ENCODE measurements around the gene AFF1. TPM values are rescaled to one million over a fixed set of nuclear protein-coding genes. Genes with fewer than 3 reads are reported as not detected.

AFF1 gene
- total and polyA plus RNA-seq, 2 donors (not counting 1 experiment from before 2014, with no cell fraction given) = 15.5 to 21.1 TPM

GRCh38 chr4:87133183-87133582, 198.4 kb downstream of the AFF1 start:
- Histone ChIP-seq H3K4me3 (replicated peaks in 1 of 4; ENCODE audit: control extremely low read depth in 1 of 4, insufficient read depth in 1 of 4, low read depth in 3 of 4, low read length in 4 of 4) (no peak overlapping the region), H3K27me3 (ENCODE audit: control insufficient read depth, insufficient read depth, low read length) (no peaks in the 10 kb centered on the region), H3K4me2 (ENCODE audit: extremely low read depth, insufficient read depth, low read length) (no peak overlapping the region)

DNA sequence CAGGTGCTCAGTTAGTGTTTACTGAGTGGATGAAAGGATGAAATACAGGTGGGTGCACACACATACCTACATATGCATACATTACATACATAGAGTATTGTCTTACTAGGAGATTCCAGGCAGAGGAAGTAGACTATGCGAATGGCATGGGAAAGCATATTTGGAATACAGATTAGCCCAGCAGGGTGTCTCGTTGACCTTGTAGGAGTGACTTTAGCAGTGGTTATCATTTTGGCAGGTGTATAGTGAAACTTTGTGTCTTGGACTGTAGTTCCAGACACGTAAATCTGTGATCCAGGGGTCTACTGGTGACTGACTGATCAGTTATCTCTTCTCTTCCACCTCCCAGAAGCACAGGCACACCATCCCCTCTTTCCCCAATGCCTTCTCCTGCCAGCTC, 199.3 kb downstream of the AFF1 start:
- no peak overlapping the region for H3K9ac ChIP-seq (ENCODE audit: insufficient read depth, low read length)
- no peaks in the 10 kb centered on the region for H3K79me2 ChIP-seq (ENCODE audit: control insufficient read depth, insufficient read depth, low read length)
- peaks cover 4% of the 10 kb centered on the region for H3K36me3 ChIP-seq (ENCODE audit: control insufficient read depth, insufficient read depth, low read length)
- H4K20me1 ChIP-seq (ENCODE audit: control insufficient read depth, extremely low read depth, insufficient read depth, low read length) = no peaks in the 10 kb centered on the region
- H3K27ac ChIP-seq (ENCODE audit: insufficient read depth, low read length) = no peak overlapping the region
- H3K4me3 ChIP-seq (replicated peaks in 1 of 4; ENCODE audit: control extremely low read depth in 1 of 4, insufficient read depth in 1 of 4, low read depth in 3 of 4, low read length in 4 of 4) = no peak overlapping the region
- no peak overlapping the region for H3K4me2 ChIP-seq (ENCODE audit: extremely low read depth, insufficient read depth, low read length)
- no peaks in the 10 kb centered on the region for H3K9me3 ChIP-seq (ENCODE audit: control insufficient read depth, insufficient read depth, low read depth, low read length)
- H3K27me3 ChIP-seq (ENCODE audit: control insufficient read depth, insufficient read depth, low read length) = no peaks in the 10 kb centered on the region
- no peak overlapping the region for H2AFZ ChIP-seq (ENCODE audit: low read length)
- no peaks in the 10 kb centered on the region for H3K4me1 ChIP-seq (ENCODE audit: control insufficient read depth, extremely low read depth, insufficient read depth, low read length)
- TF ChIP-seq EZH2 (IDR thresholded peaks at IDR 0.05; ENCODE audit: low read length, missing control alignments) (no peak), CTCF (conservative IDR thresholded peaks at IDR 0.05 in 1 of 2, IDR thresholded peaks at IDR 0.05 in 1 of 2; ENCODE audit: low read depth in 1 of 2, low read length in 2 of 2) (no peak)
- DNase-seq (ENCODE audit: low read depth in 2 of 2) = no peak

More at GRCh38 chr4:87133183-87133582, 198.4 kb downstream of the AFF1 start:
- no peaks in the 10 kb centered on the region for H3K79me2 ChIP-seq (ENCODE audit: control insufficient read depth, insufficient read depth, low read length)
- TF ChIP-seq CTCF (conservative IDR thresholded peaks at IDR 0.05 in 1 of 2, IDR thresholded peaks at IDR 0.05 in 1 of 2; ENCODE audit: low read depth in 1 of 2, low read length in 2 of 2) = no peak
- TF ChIP-seq EZH2 (IDR thresholded peaks at IDR 0.05; ENCODE audit: low read length, missing control alignments) = no peak
- no peaks in the 10 kb centered on the region for H3K4me1 ChIP-seq (ENCODE audit: control insufficient read depth, extremely low read depth, insufficient read depth, low read length)
- no peak overlapping the region for H2AFZ ChIP-seq (ENCODE audit: low read length)
- H3K36me3 ChIP-seq (ENCODE audit: control insufficient read depth, insufficient read depth, low read length) = peaks cover 4% of the 10 kb centered on the region
- DNase-seq (ENCODE audit: low read depth in 2 of 2) = no peak
- H3K27ac ChIP-seq (ENCODE audit: insufficient read depth, low read length) = no peak overlapping the region
- H4K20me1 ChIP-seq (ENCODE audit: control insufficient read depth, extremely low read depth, insufficient read depth, low read length) = no peaks in the 10 kb centered on the region
- H3K9me3 ChIP-seq (ENCODE audit: control insufficient read depth, insufficient read depth, low read depth, low read length) = no peaks in the 10 kb centered on the region
- H3K9ac ChIP-seq (ENCODE audit: insufficient read depth, low read length) = no peak overlapping the region

- no peak for TF ChIP-seq EZH2 (IDR thresholded peaks at IDR 0.05; ENCODE audit: low read length, missing control alignments)
- TF ChIP-seq CTCF (conservative IDR thresholded peaks at IDR 0.05 in 1 of 2, IDR thresholded peaks at IDR 0.05 in 1 of 2; ENCODE audit: low read depth in 1 of 2, low read length in 2 of 2) = no peak
- H3K36me3 ChIP-seq (ENCODE audit: control insufficient read depth, insufficient read depth, low read length) = no peaks in the 10 kb centered on the region
- H4K20me1 ChIP-seq (ENCODE audit: control insufficient read depth, extremely low read depth, insufficient read depth, low read length) = no peaks in the 10 kb centered on the region
- H3K79me2 ChIP-seq (ENCODE audit: control insufficient read depth, insufficient read depth, low read length) = no peaks in the 10 kb centered on the region
- DNase-seq (ENCODE audit: low read depth in 2 of 2) = no peak
- no peak overlapping the region for H2AFZ ChIP-seq (ENCODE audit: low read length)
- no peak overlapping the region for H3K4me2 ChIP-seq (ENCODE audit: extremely low read depth, insufficient read depth, low read length)
- no peak overlapping the region for H3K9ac ChIP-seq (ENCODE audit: insufficient read depth, low read length)
- no peak overlapping the region for H3K4me3 ChIP-seq (replicated peaks in 1 of 4; ENCODE audit: control extremely low read depth in 1 of 4, insufficient read depth in 1 of 4, low read depth in 3 of 4, low read length in 4 of 4)
- H3K4me1 ChIP-seq (ENCODE audit: control insufficient read depth, extremely low read depth, insufficient read depth, low read length) = no peaks in the 10 kb centered on the region
- H3K27ac ChIP-seq (ENCODE audit: insufficient read depth, low read length) = no peak overlapping the region
- H3K9me3 ChIP-seq (ENCODE audit: control insufficient read depth, insufficient read depth, low read depth, low read length) = no peaks in the 10 kb centered on the region
- no peaks in the 10 kb centered on the region for H3K27me3 ChIP-seq (ENCODE audit: control insufficient read depth, insufficient read depth, low read length)
Measured at GRCh38 chr4:87141428-87141827, 206.6 kb downstream of the AFF1 start.
